K562 treated with DMSO at 1 percent for 4 hours (cell line): ENCODE data around the gene TRIM62. TPM values are rescaled to one million over a fixed set of nuclear protein-coding genes. Genes with fewer than 3 reads are reported as not detected.

Experiments
- total RNA-seq: library from RNA; unstranded; fragments of 300-600 nt; gene quantifications from 2 replicates; pipeline ENCODE4 v1.2.3, GENCODE V29; 2022; ENCODE audit not compliant: insufficient read depth

TRIM62 gene
- 4.6 and 5.1 TPM in 2 replicates for total RNA-seq

GRCh38 chr1:33181921-33182341 is at the start of gene TRIM62:
Gene TRIM62, minus strand, starts transcription at chr1:33182043. Its CDS starts 611 bp downstream, at chr1:33181432.

Other genes starting within 250 kb of the TRIM62 start
- 20.6 and 26.8 TPM in 2 replicates for gene RNF19B, start 217.2 kb downstream of the TRIM62 start, total RNA-seq
- gene AK2, start 145.2 kb downstream of the TRIM62 start, total RNA-seq = 191 and 291 TPM in 2 replicates
- 1.3 TPM in 2 replicates for gene AZIN2, start 100.9 kb downstream of the TRIM62 start, total RNA-seq
- 1.2 and 1.7 TPM in 2 replicates for gene ZNF362, start 74.4 kb upstream of the TRIM62 start, total RNA-seq
- not detected in 2 replicates for gene A3GALT2, start 139.1 kb upstream of the TRIM62 start, total RNA-seq
- gene PHC2, start 249.1 kb upstream of the TRIM62 start, total RNA-seq = 57.7 and 68.1 TPM in 2 replicates